WTC11 (cell line): ENCODE results near the gene BZW1. TPM values are rescaled to one million over a fixed set of nuclear protein-coding genes. Genes with fewer than 3 reads are reported as not detected.
A peak's percentile ranks its signal among the peaks of the same experiment; 100 is the strongest.

Experiments
- ATAC-seq: fragments of 200-7000 bp; cut with Tn5 transposase; 2 replicates; pipeline ENCODE4 v1.10.0; 2021; ENCODE audit warnings: mild to moderate bottlenecking, moderate library complexity
- CTCF ChIA-PET: fragments of 300-600 bp; sonication (Branson Sonifier 250); formaldehyde crosslinking; loops from one replicate; lab custom pipeline; 2021; ENCODE audit warnings: antibody characterized with exemption; lab: Charles Lee
- POLR2A ChIA-PET: fragments of 350-600 bp; sonication (Branson Sonifier 250); formaldehyde crosslinking; loops from one replicate; lab custom pipeline; 2021; ENCODE audit warnings: antibody characterized with exemption; lab: Charles Lee
- DNase-seq: peaks from one replicate; pipeline ENCODE4 v3.0.0; 2021; ENCODE audit warnings: low spot score
- H3K27ac Mint-ChIP-seq: 2 replicates; pipeline ENCODE4 v1.8.0; 2021; ENCODE audit warnings: mixed read lengths
- H3K27me3 Mint-ChIP-seq: 2 replicates; pipeline ENCODE4 v1.8.0; 2021; ENCODE audit warnings: low read depth, mild to moderate bottlenecking, moderate library complexity, mixed read lengths
- H3K36me3 Mint-ChIP-seq: 2 replicates; pipeline ENCODE4 v1.8.0; 2021; ENCODE audit warnings: mixed read lengths
- H3K4me1 Mint-ChIP-seq: 2 replicates; pipeline ENCODE4 v1.8.0; 2022; ENCODE audit warnings: mixed read lengths
- H3K4me3 Mint-ChIP-seq: 2 replicates; pipeline ENCODE4 v1.8.0; 2021; ENCODE audit warnings: mild to moderate bottlenecking, moderate library complexity, mixed read lengths
- H3K9me3 Mint-ChIP-seq: 2 replicates; pipeline ENCODE4 v1.8.0; 2021; ENCODE audit warnings: mixed read lengths
- ATF1 ChIP-seq: sonication (generic); formaldehyde crosslinking; IDR thresholded peaks from 2 replicates; pipeline ENCODE4 v1.8.1; 2023; ENCODE audit warnings: mild to moderate bottlenecking, moderate library complexity, missing genetic modification reagents
- EMX1 ChIP-seq: fragments of 250-450 bp; sonication (Bioruptor Pico); IDR thresholded peaks from 2 replicates; pipeline ENCODE4 v1.8.0; 2021; ENCODE audit warnings: mild to moderate bottlenecking
- FOXK1 ChIP-seq: sonication (generic); formaldehyde crosslinking; IDR thresholded peaks from 2 replicates; pipeline ENCODE4 v1.8.0; 2022; ENCODE audit warnings: mild to moderate bottlenecking, moderate library complexity, missing genetic modification reagents
- GABPB1 ChIP-seq: sonication (generic); formaldehyde crosslinking; IDR thresholded peaks from 2 replicates; pipeline ENCODE4 v1.8.1; 2023; ENCODE audit warnings: mild to moderate bottlenecking, missing genetic modification reagents
- GRHL2 ChIP-seq: fragments of 250-450 bp; sonication (Bioruptor Pico); IDR thresholded peaks from 2 replicates; pipeline ENCODE4 v1.8.0; 2022; ENCODE audit warnings: mild to moderate bottlenecking, moderate library complexity; ENCODE audit not compliant: insufficient replicate concordance, severe bottlenecking
- GTF2I ChIP-seq: fragments of 250-450 bp; sonication (Bioruptor Pico); conservative IDR thresholded peaks from 2 replicates; pipeline ENCODE4 v1.4.0; 2021; ENCODE audit warnings: mild to moderate bottlenecking
- JAZF1 ChIP-seq: fragments of 250-450 bp; sonication (Bioruptor Pico); IDR thresholded peaks from 2 replicates; pipeline ENCODE4 v1.9.0; 2021; ENCODE audit warnings: moderate library complexity, mild to moderate bottlenecking, inconsistent platforms
- JUN ChIP-seq: sonication (generic); formaldehyde crosslinking; IDR thresholded peaks from 2 replicates; pipeline ENCODE4 v1.8.0; 2023; ENCODE audit warnings: mild to moderate bottlenecking, missing genetic modification reagents
- MXD4 ChIP-seq: fragments of 250-450 bp; sonication (Bioruptor Pico); IDR thresholded peaks from 2 replicates; pipeline ENCODE4 v1.8.0; 2021; ENCODE audit warnings: mild to moderate bottlenecking, moderate library complexity, borderline replicate concordance
- NR1H2 ChIP-seq: sonication (generic); formaldehyde crosslinking; IDR thresholded peaks from 2 replicates; pipeline ENCODE4 v1.9.0; 2021; ENCODE audit warnings: mild to moderate bottlenecking, moderate library complexity, missing genetic modification reagents
- NR2C2 ChIP-seq: sonication (generic); formaldehyde crosslinking; IDR thresholded peaks from 2 replicates; pipeline ENCODE4 v1.8.0; 2022; ENCODE audit warnings: mild to moderate bottlenecking, missing genetic modification reagents
- OVOL2 ChIP-seq: fragments of 250-450 bp; sonication (Bioruptor Pico); IDR thresholded peaks from 2 replicates; pipeline ENCODE4 v1.9.0; 2021; ENCODE audit warnings: mild to moderate bottlenecking, borderline replicate concordance
- RORB ChIP-seq: fragments of 250-450 bp; sonication (Bioruptor Pico); IDR thresholded peaks from 2 replicates; pipeline ENCODE4 v1.9.0; 2021; ENCODE audit warnings: mild to moderate bottlenecking
- SOX15 ChIP-seq: fragments of 250-450 bp; sonication (Bioruptor Pico); IDR thresholded peaks from 2 replicates; pipeline ENCODE4 v1.9.0; 2021; ENCODE audit warnings: mild to moderate bottlenecking
- TEAD4 ChIP-seq: sonication (generic); formaldehyde crosslinking; IDR thresholded peaks from 2 replicates; pipeline ENCODE4 v1.8.0; 2022; ENCODE audit warnings: mild to moderate bottlenecking, missing genetic modification reagents
- TP53 ChIP-seq: sonication (generic); formaldehyde crosslinking; IDR thresholded peaks from 2 replicates; pipeline ENCODE4 v1.8.1; 2023; ENCODE audit warnings: mild to moderate bottlenecking, missing genetic modification reagents
- ZNF232 ChIP-seq: sonication (generic); formaldehyde crosslinking; IDR thresholded peaks from 2 replicates; pipeline ENCODE4 v1.8.0; 2022; ENCODE audit warnings: mild to moderate bottlenecking, missing genetic modification reagents
- ZNF416 ChIP-seq: fragments of 250-450 bp; sonication (Bioruptor Pico); IDR thresholded peaks from 2 replicates; pipeline ENCODE4 v1.9.0; 2021; ENCODE audit warnings: mild to moderate bottlenecking, inconsistent platforms
- total RNA-seq: library from RNA; stranded (reverse); gene quantifications from 3 replicates; pipeline ENCODE4 v1.2.3, GENCODE V29; 2021
- TF ChIP-seq, protein P1 (sequence below): sonication (generic); formaldehyde crosslinking; IDR thresholded peaks from 2 replicates; pipeline ENCODE4 v1.8.1; 2022; ENCODE audit warnings: mild to moderate bottlenecking, moderate library complexity, missing genetic modification reagents
- TF ChIP-seq, protein P2 (sequence below): sonication (generic); formaldehyde crosslinking; IDR thresholded peaks from 2 replicates; pipeline ENCODE4 v1.8.1; 2023; ENCODE audit warnings: mild to moderate bottlenecking, missing genetic modification reagents, moderate library complexity
- TF ChIP-seq, protein P3 (sequence below): fragments of 250-450 bp; sonication (Bioruptor Pico); IDR thresholded peaks from 2 replicates; pipeline ENCODE4 v1.9.0; 2021; ENCODE audit warnings: mild to moderate bottlenecking, borderline replicate concordance
- TF ChIP-seq, protein P4 (sequence below): sonication (generic); formaldehyde crosslinking; IDR thresholded peaks from 2 replicates; pipeline ENCODE4 v1.8.1; 2022; ENCODE audit warnings: missing genetic modification reagents, borderline replicate concordance
- TF ChIP-seq, protein P5 (sequence below): sonication (generic); formaldehyde crosslinking; IDR thresholded peaks from 2 replicates; pipeline ENCODE4 v1.8.1; 2023; ENCODE audit warnings: mild to moderate bottlenecking, missing genetic modification reagents, borderline replicate concordance

Gene BZW1
- total RNA-seq, 1 experiment from 2014 or later = 255 TPM

DNA sequence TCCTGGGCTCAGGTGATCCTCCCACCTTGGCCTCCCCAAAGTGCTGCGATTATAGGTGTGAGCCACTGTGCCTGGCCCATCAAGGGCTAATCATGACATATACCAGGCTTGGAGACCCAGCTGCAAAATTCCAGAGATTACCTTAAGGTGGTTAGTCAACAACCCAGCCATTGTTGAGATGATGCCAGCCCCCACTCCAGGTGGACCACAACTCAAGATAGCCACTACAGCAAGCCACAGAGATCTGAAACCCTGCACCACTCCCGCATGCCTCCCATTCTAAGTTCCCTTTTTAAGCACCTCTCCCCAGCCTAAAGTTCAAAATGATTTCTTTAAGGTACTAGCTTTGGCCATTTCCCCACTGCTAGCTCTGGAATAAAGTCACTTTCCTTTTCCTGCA lies 57.3 kb downstream of the BZW1 start:
- Mint-ChIP-seq H3K27ac (peak overlapping the region; percentile 15; the same call in 1 of the 2 replicates), H3K4me3 (no peak overlapping the region), H3K9me3 (no peaks in the 10 kb centered on the region), H3K4me1 (peaks cover 3% of the 10 kb centered on the region; the same call in 1 of the 2 replicates), H3K36me3 (peaks cover 14% of the 10 kb centered on the region)
- CTCF ChIA-PET = interaction anchor here (1.5 kb wide), 1 partner anchor 363 kb away, joined by 5 read pairs; no protein-coding TSS in a partner anchor
- DNase-seq (no peak), ATAC-seq (no peak)
- POLR2A ChIA-PET = interaction anchor here (0.6 to 0.9 kb wide), 2 partner anchors 17 to 350 kb away, joined by 3 read pairs; no protein-coding TSS in a partner anchor
- TF ChIP-seq, protein P1, sequence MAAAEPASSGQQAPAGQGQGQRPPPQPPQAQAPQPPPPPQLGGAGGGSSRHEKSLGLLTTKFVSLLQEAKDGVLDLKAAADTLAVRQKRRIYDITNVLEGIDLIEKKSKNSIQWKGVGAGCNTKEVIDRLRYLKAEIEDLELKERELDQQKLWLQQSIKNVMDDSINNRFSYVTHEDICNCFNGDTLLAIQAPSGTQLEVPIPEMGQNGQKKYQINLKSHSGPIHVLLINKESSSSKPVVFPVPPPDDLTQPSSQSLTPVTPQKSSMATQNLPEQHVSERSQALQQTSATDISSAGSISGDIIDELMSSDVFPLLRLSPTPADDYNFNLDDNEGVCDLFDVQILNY (CRISPR knock-in tag) = no peak
- TF ChIP-seq GABPB1 (CRISPR knock-in tag) (no peak), ATF1 (no peak), SOX15 (CRISPR knock-in tag) (no peak), ZNF232 (CRISPR knock-in tag) (no peak), JAZF1 (CRISPR knock-in tag) (no peak), GTF2I (no peak), JUN (no peak), NR1H2 (CRISPR knock-in tag) (no peak), GRHL2 (no peak), TP53 (CRISPR knock-in tag) (no peak)
- TF ChIP-seq, protein P2, sequence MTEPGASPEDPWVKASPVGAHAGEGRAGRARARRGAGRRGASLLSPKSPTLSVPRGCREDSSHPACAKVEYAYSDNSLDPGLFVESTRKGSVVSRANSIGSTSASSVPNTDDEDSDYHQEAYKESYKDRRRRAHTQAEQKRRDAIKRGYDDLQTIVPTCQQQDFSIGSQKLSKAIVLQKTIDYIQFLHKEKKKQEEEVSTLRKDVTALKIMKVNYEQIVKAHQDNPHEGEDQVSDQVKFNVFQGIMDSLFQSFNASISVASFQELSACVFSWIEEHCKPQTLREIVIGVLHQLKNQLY (CRISPR knock-in tag) = no peak
- TF ChIP-seq, protein P3, sequence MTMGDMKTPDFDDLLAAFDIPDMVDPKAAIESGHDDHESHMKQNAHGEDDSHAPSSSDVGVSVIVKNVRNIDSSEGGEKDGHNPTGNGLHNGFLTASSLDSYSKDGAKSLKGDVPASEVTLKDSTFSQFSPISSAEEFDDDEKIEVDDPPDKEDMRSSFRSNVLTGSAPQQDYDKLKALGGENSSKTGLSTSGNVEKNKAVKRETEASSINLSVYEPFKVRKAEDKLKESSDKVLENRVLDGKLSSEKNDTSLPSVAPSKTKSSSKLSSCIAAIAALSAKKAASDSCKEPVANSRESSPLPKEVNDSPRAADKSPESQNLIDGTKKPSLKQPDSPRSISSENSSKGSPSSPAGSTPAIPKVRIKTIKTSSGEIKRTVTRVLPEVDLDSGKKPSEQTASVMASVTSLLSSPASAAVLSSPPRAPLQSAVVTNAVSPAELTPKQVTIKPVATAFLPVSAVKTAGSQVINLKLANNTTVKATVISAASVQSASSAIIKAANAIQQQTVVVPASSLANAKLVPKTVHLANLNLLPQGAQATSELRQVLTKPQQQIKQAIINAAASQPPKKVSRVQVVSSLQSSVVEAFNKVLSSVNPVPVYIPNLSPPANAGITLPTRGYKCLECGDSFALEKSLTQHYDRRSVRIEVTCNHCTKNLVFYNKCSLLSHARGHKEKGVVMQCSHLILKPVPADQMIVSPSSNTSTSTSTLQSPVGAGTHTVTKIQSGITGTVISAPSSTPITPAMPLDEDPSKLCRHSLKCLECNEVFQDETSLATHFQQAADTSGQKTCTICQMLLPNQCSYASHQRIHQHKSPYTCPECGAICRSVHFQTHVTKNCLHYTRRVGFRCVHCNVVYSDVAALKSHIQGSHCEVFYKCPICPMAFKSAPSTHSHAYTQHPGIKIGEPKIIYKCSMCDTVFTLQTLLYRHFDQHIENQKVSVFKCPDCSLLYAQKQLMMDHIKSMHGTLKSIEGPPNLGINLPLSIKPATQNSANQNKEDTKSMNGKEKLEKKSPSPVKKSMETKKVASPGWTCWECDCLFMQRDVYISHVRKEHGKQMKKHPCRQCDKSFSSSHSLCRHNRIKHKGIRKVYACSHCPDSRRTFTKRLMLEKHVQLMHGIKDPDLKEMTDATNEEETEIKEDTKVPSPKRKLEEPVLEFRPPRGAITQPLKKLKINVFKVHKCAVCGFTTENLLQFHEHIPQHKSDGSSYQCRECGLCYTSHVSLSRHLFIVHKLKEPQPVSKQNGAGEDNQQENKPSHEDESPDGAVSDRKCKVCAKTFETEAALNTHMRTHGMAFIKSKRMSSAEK (CRISPR knock-in tag) = no peak
- TF ChIP-seq, all 79 proteins: peak for 0
- H3K27me3 Mint-ChIP-seq = no peaks in the 10 kb centered on the region

DNA sequence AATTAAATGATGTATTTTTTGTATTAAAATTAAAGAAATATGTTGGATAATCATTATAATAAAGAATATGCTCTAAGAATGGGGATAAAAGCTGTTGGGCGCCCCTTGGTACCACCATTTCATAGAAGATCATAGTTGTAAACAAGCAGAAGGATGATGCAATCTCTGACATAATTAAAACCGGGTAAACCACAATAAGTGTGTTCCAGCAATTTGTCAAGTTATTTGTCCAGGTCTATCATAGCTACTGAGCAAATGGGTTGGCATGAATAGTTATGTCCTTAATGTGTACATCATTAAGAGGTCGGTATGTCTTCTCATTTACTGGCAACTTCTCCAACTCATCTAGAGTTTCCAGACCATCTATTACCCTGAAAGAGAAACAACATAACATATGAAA lies 59.4 kb downstream of the BZW1 start:
- ChIA-PET CTCF (no interaction called here), POLR2A (no interaction called here)
- Mint-ChIP-seq H3K36me3 (peaks cover 31% of the 10 kb centered on the region), H3K4me3 (no peak overlapping the region), H3K9me3 (no peaks in the 10 kb centered on the region), H3K4me1 (no peaks in the 10 kb centered on the region), H3K27me3 (no peaks in the 10 kb centered on the region), H3K27ac (no peak overlapping the region)
- ATAC-seq = no peak
- no peak for DNase-seq
- TF ChIP-seq TEAD4 (CRISPR knock-in tag) (no peak), OVOL2 (CRISPR knock-in tag) (no peak), GABPB1 (CRISPR knock-in tag) (no peak)

DNA sequence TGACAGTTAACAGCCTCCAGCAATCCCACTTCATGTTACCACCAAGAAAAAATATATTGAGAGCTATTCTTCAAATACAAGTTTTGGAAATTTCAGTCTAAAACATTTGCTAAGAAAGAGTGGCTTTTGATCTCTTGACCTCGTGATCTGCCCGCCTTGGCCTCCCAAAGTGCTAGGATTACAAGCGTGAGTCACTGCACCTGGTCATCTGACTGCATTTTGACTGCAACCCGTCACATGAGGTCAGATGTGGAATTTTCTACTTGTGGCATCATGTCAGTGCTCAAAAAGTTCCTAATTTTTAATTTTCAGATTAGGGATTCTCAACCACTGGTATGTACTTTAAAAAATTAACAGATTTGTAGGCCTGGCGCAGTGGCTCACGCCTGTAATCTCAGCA lies 61.9 kb downstream of the BZW1 start:
- ChIA-PET CTCF (no interaction called here), POLR2A (no interaction called here)
- H3K36me3 Mint-ChIP-seq = peaks cover 39% of the 10 kb centered on the region
- H3K4me3 Mint-ChIP-seq = no peak overlapping the region
- no peaks in the 10 kb centered on the region for H3K9me3 Mint-ChIP-seq
- TF ChIP-seq RORB (CRISPR knock-in tag) = no peak
- no peak for TF ChIP-seq MXD4
- TF ChIP-seq, protein P4, sequence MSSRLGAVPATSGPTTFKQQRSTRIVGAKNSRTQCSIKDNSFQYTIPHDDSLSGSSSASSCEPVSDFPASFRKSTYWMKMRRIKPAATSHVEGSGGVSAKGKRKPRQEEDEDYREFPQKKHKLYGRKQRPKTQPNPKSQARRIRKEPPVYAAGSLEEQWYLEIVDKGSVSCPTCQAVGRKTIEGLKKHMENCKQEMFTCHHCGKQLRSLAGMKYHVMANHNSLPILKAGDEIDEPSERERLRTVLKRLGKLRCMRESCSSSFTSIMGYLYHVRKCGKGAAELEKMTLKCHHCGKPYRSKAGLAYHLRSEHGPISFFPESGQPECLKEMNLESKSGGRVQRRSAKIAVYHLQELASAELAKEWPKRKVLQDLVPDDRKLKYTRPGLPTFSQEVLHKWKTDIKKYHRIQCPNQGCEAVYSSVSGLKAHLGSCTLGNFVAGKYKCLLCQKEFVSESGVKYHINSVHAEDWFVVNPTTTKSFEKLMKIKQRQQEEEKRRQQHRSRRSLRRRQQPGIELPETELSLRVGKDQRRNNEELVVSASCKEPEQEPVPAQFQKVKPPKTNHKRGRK (CRISPR knock-in tag) = no peak
- no peak for TF ChIP-seq FOXK1
- no peak for TF ChIP-seq EMX1 (CRISPR knock-in tag)
- TF ChIP-seq, protein P5, sequence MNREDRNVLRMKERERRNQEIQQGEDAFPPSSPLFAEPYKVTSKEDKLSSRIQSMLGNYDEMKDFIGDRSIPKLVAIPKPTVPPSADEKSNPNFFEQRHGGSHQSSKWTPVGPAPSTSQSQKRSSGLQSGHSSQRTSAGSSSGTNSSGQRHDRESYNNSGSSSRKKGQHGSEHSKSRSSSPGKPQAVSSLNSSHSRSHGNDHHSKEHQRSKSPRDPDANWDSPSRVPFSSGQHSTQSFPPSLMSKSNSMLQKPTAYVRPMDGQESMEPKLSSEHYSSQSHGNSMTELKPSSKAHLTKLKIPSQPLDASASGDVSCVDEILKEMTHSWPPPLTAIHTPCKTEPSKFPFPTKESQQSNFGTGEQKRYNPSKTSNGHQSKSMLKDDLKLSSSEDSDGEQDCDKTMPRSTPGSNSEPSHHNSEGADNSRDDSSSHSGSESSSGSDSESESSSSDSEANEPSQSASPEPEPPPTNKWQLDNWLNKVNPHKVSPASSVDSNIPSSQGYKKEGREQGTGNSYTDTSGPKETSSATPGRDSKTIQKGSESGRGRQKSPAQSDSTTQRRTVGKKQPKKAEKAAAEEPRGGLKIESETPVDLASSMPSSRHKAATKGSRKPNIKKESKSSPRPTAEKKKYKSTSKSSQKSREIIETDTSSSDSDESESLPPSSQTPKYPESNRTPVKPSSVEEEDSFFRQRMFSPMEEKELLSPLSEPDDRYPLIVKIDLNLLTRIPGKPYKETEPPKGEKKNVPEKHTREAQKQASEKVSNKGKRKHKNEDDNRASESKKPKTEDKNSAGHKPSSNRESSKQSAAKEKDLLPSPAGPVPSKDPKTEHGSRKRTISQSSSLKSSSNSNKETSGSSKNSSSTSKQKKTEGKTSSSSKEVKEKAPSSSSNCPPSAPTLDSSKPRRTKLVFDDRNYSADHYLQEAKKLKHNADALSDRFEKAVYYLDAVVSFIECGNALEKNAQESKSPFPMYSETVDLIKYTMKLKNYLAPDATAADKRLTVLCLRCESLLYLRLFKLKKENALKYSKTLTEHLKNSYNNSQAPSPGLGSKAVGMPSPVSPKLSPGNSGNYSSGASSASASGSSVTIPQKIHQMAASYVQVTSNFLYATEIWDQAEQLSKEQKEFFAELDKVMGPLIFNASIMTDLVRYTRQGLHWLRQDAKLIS (CRISPR knock-in tag) = no peak
- TF ChIP-seq NR2C2 (CRISPR knock-in tag) = no peak
- no peak for TF ChIP-seq ZNF416 (CRISPR knock-in tag)
- no peaks in the 10 kb centered on the region for H3K27me3 Mint-ChIP-seq
- DNase-seq = no peak
- H3K27ac Mint-ChIP-seq = no peak overlapping the region
- H3K4me1 Mint-ChIP-seq = no peaks in the 10 kb centered on the region
- no peak for ATAC-seq
